HepG2 (cell line): ENCODE measurements around the gene KDM3A. TPM values are rescaled to one million over a fixed set of nuclear protein-coding genes. Genes with fewer than 3 reads are reported as not detected.
A peak's percentile ranks its signal among the peaks of the same experiment; 100 is the strongest.

Source experiments
- CCAR2 ChIP-seq: fragments of 200-400 bp; formaldehyde crosslinking; optimal IDR thresholded peaks from 2 replicates; pipeline ENCODE3; 2018; ENCODE audit warnings: low read depth, mild to moderate bottlenecking, low read length, moderate library complexity
- CENPBD1 ChIP-seq: sonication (generic); formaldehyde crosslinking; IDR thresholded peaks from 2 replicates; pipeline ENCODE4 v1.8.0; 2022; ENCODE audit warnings: missing genetic modification reagents, low read depth, mild to moderate bottlenecking, borderline replicate concordance
- ETV5 ChIP-seq: IDR thresholded peaks from 2 replicates; pipeline ENCODE4 v1.6.1; 2018; ENCODE audit warnings: missing biosample characterization, missing genetic modification reagents, inconsistent platforms, borderline replicate concordance
- GLI4 ChIP-seq: sonication (generic); formaldehyde crosslinking; IDR thresholded peaks from 2 replicates; pipeline ENCODE4 v1.5.1; 2020; ENCODE audit warnings: missing genetic modification reagents, mild to moderate bottlenecking, moderate library complexity, borderline replicate concordance
- KIAA2018 ChIP-seq: sonication (generic); formaldehyde crosslinking; IDR thresholded peaks from 2 replicates; pipeline ENCODE4 v1.5.0; 2020; ENCODE audit warnings: mild to moderate bottlenecking, missing genetic modification reagents, borderline replicate concordance
- MAZ ChIP-seq, 2 experiments: sonication (generic) in 1 of 2; formaldehyde crosslinking in 1 of 2; IDR thresholded peaks; 2 replicates each; pipeline versions ENCODE4 v1.5.0 to v1.6.1; 2012 to 2020; ENCODE audit warnings: low read depth in 2 of 2, mild to moderate bottlenecking in 2 of 2, borderline replicate concordance in 1 of 2, improper control_type of control experiment in 1 of 2, low read length in 1 of 2, missing genetic modification reagents in 1 of 2, moderate library complexity in 1 of 2
- PLRG1 ChIP-seq: fragments of 450-650 bp; conservative IDR thresholded peaks from 2 replicates; pipeline ENCODE4 v1.6.1; 2016
- POLR2AphosphoS2 ChIP-seq: IDR thresholded peaks from 2 replicates; pipeline ENCODE4 v1.6.1; 2011; ENCODE audit warnings: low read depth, low read length, improper control_type of control experiment
- REL ChIP-seq: sonication (generic); formaldehyde crosslinking; conservative IDR thresholded peaks from 2 replicates; pipeline ENCODE4 v1.8.0; 2022; ENCODE audit warnings: mild to moderate bottlenecking, missing genetic modification reagents, moderate library complexity
- TRAFD1 ChIP-seq: sonication (generic); formaldehyde crosslinking; IDR thresholded peaks from 2 replicates; pipeline ENCODE4 v1.5.1; 2020; ENCODE audit warnings: missing genetic modification reagents, mild to moderate bottlenecking, borderline replicate concordance
- ZBTB2 ChIP-seq: sonication (generic); formaldehyde crosslinking; IDR thresholded peaks from 2 replicates; pipeline ENCODE4 v1.8.0; 2022; ENCODE audit warnings: low read depth, missing genetic modification reagents
- ZFAT ChIP-seq: sonication (generic); formaldehyde crosslinking; conservative IDR thresholded peaks from 2 replicates; pipeline ENCODE4 v1.8.1; 2023; ENCODE audit warnings: missing genetic modification reagents, inconsistent platforms
- ZNF569 ChIP-seq: sonication (generic); formaldehyde crosslinking; IDR thresholded peaks from 2 replicates; pipeline ENCODE4 v1.5.0; 2020; ENCODE audit warnings: mild to moderate bottlenecking, missing genetic modification reagents, moderate library complexity, borderline replicate concordance
- ZNF75D ChIP-seq: sonication (generic); formaldehyde crosslinking; IDR thresholded peaks from 2 replicates; pipeline ENCODE4 v1.8.1; 2023; ENCODE audit warnings: missing genetic modification reagents, mild to moderate bottlenecking, borderline replicate concordance
- polyA plus RNA-seq, 8 experiments: library from polyadenylated mRNA; depleted of rRNA in 3 of 8; stranded (reverse) in 7 of 8; unstranded in 1 of 8; fragments of >200 nt; fragmentation: Illumina TruSeq in 4 of 8; extraction: Trizol in 4 of 8; gene quantifications; 2 replicates each; pipeline versions ENCODE4 v1.2.1 to v1.2.3, GENCODE V29; 2011 to 2016; ENCODE audit warnings: low read depth in 4 of 8, missing spikeins in 1 of 8, mixed read lengths in 1 of 8; ENCODE audit not compliant: insufficient read depth in 1 of 8
- total RNA-seq, 5 experiments: library from RNA; depleted of rRNA; stranded (reverse); fragments of >200 nt; fragmentation: Illumina TruSeq; extraction: Trizol; gene quantifications; 2 replicates each; pipeline ENCODE4 v1.2.3, GENCODE V29; 2016; ENCODE audit warnings: low read depth in 1 of 5

Gene KDM3A
- total and polyA plus RNA-seq, 2 of the 13 experiments (the other 11 are each of a cell fraction or from before 2014, with no cell fraction given), result 21.0 to 70.2 TPM

- TF ChIP-seq MAZ (IDR thresholded peaks at IDR 0.05; ENCODE audit: borderline replicate concordance, low read depth, low read length), result peak; percentile 99
- peak; percentile 98 for TF ChIP-seq MAZ (CRISPR knock-in tag; IDR thresholded peaks at IDR 0.05; ENCODE audit: low read depth)
- TF ChIP-seq GLI4, result peak; percentile 97
- TF ChIP-seq ETV5 (CRISPR knock-in tag), result peak; percentile 40
- peak; percentile 95; the same call in 1 of the 2 replicates for TF ChIP-seq KIAA2018
- TF ChIP-seq PLRG1, result no peak
- peak; percentile 98 for TF ChIP-seq ZNF75D
- peak; percentile 98 for TF ChIP-seq REL (CRISPR knock-in tag)
- peak; percentile 99 for TF ChIP-seq CENPBD1 (CRISPR knock-in tag)
- no peak for TF ChIP-seq POLR2AphosphoS2
- peak; percentile 100; the same call in 1 of the 2 replicates for TF ChIP-seq ZNF569
- peak; percentile 76 for TF ChIP-seq ZFAT (CRISPR knock-in tag)
- peak; percentile 99 for TF ChIP-seq TRAFD1
- TF ChIP-seq CCAR2, result peak; percentile 98
- peak; percentile 91; the same call in 1 of the 2 replicates for TF ChIP-seq ZBTB2
Observed at GRCh38 chr2:86440631-86441391, at the start of gene KDM3A (continued).
